DND-41 (cell line): ENCODE data around the gene ARHGAP32.

Experiments
- EZH2 ChIP-seq: IDR thresholded peaks from 3 replicates; pipeline ENCODE4 v1.6.1; 2012; ENCODE audit warnings: borderline replicate concordance, low read depth, mild to moderate bottlenecking, moderate library complexity, low read length, inconsistent platforms; ENCODE audit not compliant: severe bottlenecking
- TF ChIP-seq, protein P1 (sequence below): IDR thresholded peaks from 2 replicates; pipeline ENCODE4 v1.5.1; 2012; ENCODE audit warnings: borderline replicate concordance, low read length, moderate library complexity, mild to moderate bottlenecking; ENCODE audit not compliant: poor library complexity, severe bottlenecking; ENCODE audit errors: extremely low read depth

GRCh38 chr11:129093283-129093682 is 98.8 kb downstream of the ARHGAP32 start:
- TF ChIP-seq, protein P1, sequence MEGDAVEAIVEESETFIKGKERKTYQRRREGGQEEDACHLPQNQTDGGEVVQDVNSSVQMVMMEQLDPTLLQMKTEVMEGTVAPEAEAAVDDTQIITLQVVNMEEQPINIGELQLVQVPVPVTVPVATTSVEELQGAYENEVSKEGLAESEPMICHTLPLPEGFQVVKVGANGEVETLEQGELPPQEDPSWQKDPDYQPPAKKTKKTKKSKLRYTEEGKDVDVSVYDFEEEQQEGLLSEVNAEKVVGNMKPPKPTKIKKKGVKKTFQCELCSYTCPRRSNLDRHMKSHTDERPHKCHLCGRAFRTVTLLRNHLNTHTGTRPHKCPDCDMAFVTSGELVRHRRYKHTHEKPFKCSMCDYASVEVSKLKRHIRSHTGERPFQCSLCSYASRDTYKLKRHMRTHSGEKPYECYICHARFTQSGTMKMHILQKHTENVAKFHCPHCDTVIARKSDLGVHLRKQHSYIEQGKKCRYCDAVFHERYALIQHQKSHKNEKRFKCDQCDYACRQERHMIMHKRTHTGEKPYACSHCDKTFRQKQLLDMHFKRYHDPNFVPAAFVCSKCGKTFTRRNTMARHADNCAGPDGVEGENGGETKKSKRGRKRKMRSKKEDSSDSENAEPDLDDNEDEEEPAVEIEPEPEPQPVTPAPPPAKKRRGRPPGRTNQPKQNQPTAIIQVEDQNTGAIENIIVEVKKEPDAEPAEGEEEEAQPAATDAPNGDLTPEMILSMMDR: no peak
- TF ChIP-seq EZH2: no peak
